Putamen (tissue), 1 donor: ENCODE data around the gene COBLL1.
"Not testable (repeated sequence)": the region's sequence is repeated elsewhere in the genome, so short reads cannot be mapped to it uniquely, and the experiment has no call there.

Source experiments
- DNase-seq: peaks from one replicate; pipeline ENCODE4 v3.0.0-alpha.2; 2016; ENCODE audit warnings: low spot score

COBLL1 gene

DNA sequence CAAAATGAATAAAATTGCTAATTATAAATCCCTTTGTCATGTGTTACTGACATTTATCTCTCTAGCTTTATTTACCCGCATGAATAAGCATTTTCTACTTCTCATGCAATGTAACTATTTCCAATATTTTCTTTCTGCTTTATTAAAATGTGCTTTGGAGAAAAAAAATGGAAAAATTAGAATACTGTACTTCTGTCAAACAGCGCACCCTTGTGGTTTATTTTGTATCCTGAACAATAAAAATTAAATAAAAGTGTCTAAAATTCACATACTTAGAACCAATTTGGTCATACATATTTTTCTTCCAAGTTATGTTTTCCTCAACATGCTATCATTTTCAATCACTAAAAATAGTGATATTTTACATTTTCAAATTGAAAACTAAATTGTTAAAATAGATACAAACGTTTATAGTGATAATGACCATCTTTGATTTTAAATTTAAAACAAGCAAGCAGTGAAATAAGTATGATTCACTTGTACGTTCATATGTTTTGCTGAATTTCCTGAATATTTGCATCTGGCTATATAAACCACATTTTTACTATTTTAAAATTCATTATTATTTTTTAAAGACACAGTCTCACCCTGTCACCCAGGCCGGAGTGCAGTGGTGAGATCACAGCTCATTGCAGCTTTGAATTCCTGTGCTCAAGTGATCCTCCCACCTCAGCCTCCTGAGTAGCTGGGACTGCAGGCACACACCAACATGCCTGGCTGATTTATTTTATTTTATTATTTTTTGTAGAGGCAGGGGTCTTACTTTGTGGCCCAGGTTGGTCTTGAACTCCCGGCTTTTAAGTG lies 124.4 kb downstream of the COBLL1 start:
- DNase-seq = no peak

DNA sequence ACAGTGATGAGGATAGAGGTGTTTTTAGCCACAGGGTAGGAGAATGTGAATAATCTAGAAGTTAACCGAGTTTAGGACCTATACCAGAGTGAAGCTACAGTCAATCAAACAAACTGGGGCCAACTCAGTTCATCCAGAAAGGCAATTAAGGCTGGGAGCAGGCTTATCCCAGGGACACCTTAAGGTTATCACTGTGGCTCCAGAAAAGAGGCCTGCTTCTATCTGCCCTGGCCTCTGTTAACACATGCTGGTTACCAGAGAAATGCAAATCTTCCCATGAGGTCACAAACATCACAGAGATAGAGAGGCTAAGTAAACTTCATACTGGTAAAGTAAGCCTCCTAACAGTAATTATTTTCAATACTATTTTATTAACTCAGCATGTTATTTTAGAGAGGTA lies 127.2 kb downstream of the COBLL1 start:
- no peak for DNase-seq

DNA sequence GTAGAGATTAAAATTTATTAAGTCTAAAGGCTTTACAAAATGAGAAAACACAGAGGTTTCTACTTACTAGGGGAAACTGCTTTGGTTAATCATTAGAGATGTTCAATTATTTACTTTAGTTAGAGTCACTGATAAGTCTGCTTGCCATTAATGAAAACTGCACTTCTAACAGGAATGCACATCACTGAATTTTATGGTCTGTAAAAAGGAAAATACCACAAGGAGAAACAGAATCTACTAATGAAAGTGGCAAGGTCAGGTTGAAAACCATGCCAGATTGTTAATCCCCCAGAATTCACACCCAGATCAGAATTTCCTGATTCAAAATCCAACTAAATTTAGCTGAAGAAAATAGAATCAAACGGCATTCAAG lies 129.9 kb downstream of the COBLL1 start:
- no peak for DNase-seq

DNA sequence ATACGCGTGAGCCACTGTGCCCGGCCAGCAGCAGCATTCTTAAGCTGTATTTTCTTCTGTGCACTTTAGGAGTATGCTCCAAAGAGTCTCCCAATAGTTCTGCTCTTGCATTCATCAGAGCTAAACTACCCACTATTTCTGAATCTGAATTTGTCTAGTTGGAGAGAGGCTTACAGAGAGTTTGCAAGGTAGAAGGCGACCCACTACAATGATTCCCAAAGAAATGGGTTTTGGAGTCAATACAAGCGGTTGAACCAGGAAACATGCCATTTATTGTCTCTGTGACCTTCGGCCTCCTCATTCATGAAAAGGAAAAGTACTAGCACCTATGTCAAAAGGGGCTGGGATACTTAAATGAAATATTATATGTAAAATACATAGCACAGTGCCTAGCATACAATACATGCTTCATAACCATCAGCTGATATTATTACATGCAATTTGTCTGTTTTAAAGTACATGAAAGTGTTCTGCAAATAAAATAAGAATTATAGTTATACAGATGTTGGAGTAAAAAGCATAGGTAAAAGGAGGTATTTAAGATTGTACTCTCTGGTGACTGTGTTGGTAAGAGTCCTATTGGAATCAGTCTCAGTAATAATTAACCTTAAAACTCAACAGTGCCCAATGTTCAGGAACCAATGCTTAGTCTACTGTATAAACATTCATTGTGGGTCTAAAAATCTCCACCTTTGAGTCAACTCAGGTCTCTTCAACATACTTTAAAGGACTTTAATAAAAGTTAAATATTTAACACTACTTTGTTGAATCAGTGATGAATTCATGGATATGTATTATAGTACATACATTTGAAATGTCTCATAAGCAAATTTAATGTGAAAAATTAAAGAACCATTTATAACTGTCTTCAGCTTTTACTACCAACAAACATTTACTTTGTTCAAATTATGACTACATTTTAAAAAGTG lies 130.5 kb downstream of the COBLL1 start:
- DNase-seq = no peak

DNA sequence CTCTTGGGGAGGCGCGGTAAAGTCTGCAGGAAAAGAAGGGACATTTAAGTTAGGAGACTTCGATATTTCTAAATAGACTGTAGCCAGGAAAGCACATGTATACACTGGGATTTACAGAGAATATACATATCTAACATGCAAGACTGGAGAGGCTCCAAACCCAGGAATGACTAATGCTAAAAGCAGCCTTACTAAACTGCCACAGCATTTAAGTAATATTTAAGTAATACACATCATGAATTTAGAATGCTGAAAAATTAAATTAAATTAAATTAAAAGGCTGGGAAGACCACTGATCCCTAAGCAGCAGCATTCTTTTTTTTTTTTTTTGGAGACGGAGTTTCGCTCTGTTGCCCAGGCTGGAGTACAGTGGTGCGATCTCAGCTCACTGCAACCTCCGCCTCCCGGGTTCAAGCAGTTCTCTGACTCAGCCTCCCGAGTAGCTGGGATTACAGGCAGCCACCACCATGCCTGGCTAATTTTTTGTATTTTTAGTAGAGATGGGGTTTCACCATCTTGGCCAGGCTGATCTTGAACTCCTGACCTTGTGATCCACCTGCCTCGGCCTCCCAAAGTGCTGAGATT lies 131.3 kb downstream of the COBLL1 start:
- not testable (repeated sequence) for DNase-seq

DNA sequence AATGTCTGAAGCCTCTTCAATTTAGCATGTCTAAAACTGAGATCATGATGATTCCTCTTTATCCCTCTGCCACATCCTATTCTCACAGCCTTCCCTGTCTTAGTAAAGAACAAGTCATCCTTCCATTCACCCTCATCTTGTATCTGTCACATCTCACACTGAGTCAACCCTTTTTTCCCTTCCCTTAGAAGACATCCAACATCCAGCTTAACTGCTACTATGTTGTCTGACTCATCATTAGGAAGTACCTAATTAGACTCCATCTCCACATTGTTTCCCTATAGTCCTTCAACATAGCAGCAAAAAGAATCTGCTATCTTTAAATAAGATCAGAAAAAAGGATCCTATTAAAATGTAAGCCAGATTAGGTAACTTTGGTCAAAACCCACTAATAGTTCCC lies 135.1 kb downstream of the COBLL1 start:
- no peak for DNase-seq

DNA sequence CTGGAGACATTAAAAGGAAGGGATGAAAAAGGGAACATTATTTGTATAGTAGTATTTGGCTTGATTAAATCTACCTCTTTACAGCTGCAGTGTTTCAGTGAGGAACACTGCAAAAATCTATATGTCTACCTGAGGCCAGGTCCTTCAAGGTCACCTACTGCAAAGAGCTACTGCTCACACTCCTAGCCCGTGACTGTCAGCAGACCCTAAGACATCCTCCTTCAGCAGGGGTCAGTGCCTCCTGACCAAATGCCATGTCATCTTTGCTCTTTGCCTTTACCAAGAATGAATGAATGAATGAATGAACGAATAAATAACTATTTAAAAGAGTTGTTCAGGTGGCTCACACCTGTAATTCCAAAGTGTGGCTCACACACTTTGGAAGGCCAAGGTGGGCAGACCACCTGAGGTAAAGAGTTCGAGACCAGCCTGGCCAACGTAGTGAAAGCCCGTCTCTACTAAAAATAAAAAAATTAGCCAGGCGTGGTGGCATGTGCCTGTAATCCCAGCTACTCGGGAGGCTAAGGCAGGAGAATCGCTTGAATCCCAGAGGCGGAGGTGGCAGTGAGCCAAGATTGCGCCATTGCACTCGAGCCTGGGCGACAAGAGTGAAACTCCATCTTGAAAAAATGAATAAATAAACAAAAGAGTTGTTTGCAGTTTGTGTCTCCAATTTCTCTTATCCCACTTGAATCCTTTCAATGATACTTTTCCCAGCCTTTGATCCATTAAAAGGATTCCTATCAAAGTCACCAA lies 136.0 kb downstream of the COBLL1 start:
- DNase-seq = no peak

DNA sequence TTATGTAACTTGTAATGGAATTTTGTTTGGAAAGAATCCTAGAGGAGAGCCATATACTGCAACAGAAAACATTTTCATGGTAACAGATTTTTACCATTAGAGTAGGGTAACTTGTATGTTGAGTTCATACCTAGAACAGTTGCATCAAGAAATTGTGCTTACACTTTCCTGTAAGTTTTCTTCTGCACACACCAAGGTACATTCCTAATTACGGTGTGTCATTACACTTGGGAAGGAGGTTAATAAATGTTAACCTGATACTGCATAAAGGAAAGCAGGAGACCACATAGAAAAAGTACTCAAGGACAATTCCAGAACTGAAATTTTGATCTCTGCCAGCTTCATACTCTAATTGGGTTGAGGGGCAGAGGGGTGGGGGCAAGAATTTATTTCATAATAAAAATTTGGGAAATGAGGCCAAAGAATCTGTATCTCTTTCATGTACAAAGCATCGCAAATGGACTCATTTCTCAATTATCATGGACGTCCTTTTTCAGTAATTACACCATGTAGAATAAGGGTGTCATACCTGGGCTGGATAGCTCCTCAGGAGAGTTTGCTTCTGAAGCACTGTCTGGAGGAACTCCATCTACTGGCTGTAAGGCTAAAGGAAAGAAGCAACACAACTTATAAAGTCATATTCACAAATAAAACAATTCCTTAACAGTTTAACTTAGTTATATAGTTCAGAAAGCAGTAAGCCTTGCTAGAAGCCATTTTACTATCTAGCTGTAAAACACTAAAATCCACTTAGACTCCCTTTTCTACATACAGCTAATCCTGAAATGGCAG lies 137.5 kb downstream of the COBLL1 start:
- no peak for DNase-seq

DNA sequence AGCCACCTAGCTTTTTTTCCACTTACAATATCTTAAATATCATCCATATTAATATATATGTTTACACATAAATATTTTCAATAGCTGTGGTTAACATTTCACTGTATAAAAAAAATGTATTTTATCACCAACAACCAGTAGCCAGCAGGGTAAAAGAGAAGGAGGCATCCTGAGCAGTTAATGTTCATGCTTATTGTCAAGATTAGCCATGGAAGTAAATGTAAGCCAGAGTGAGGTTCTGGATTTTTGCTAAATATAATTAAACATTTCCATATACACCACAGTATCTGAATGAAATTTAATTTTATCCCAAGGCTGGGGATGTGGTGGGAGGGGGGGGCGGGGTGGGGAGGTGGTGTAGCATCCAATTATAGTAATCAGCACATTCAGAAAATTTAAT lies 140.1 kb downstream of the COBLL1 start:
- DNase-seq = no peak

DNA sequence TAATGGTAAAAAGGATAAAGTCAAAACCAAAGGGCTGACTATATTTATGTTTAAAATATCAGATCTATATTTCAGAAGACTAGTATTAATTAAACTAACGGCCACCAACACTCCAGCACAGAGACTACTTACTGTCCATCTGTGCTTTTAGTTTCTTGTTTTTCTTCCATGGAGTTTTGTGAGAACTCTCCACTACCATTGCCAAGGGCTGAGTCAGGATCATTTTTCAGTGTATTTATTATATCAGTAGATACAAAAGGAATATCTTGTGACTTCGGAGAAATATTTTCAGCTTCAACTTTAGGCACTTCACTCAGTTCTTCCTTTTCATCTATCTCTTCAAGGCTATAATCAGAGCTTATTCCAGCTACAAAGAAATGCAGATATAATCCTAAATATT lies 141.2 kb downstream of the COBLL1 start:
- DNase-seq = no peak

DNA sequence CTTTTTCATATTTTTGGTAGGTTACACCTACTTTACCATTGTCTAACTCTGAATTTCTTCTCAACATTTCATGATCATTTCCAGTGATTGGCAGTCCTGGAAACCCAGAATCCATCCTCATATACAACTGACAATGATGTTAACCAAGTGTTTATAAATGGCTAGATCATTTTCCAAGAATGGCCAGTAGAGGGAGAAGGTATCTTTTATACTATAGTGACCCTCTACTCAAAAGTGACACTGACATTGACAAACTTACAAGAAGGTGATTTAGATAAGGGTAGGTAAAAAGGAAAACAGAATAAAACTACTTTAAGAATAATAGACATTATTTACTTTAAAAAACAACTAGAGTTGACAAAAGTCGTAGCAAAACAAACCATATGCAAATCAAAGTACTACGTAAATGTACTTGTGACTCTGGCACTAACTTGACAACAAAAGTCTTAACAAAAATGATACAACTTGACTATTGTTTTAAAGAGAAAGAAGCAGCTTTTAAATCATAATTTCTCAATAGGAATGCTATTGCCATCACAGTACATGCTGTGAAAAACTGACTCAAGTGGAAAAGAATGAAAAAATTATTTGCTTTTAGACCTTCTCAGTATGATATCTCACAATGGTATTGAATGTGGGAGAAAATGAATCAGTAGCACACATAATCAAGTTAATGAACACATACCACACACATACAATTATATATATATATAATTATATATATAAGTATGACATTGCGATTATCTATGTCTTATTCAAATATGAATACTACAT lies 143.7 kb downstream of the COBLL1 start:
- DNase-seq = no peak

DNA sequence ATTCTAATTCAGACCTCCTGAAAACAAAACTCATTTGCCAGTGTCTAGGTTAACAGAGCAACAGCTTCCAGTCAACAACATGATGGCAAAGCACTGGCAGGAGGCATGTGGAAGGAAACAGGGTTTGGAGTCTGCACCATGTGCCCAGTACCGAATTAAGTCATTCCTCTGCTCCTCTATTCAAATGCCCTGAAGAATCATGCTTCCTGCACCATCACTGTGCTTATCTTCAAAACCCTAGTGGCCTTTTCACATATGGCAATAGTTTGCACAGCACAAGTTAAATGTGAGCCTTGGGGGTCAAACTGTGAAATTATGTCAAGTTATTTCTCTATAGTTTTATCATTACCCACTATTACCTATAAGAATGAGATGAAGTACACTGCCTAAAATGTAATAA lies 145.0 kb downstream of the COBLL1 start:
- DNase-seq = no peak

DNA sequence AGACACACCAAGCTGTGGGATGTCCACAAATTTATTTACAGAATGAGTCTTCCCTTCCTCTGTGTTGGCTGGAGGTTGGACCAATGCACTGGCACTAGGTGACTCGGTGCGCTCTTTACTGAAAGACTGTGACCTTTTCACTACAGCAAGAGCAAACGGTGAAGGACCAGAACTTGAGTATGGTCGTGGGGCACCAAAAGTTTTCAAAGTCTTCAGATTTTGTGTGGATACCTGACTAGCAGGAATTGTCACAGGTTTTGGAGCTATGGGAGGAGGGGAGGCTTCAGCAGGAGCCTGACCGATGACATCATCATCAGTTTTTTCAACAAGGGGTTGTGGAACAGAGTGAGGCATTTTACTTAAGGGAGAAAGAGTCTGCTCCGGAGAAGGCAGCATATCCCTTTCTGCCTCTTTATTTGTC lies 147.3 kb downstream of the COBLL1 start:
- DNase-seq = no peak

DNA sequence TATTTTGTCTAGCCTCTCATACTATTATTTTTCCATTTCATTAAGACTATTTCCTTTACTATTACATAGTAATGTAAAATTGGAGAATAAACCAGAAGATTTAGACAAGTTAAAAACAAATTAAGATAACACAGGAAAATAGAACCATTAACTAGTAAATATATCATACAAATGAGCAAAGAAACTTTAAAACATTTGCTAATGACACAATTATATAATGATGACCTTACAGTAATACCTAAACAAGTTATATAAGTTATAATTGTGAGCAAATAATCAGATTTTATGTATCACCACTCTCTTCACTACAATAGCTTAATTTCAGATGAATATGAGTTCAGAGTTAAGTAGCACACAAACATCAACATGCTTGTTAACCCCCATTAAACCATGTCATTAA lies 147.8 kb downstream of the COBLL1 start:
- DNase-seq = no peak

DNA sequence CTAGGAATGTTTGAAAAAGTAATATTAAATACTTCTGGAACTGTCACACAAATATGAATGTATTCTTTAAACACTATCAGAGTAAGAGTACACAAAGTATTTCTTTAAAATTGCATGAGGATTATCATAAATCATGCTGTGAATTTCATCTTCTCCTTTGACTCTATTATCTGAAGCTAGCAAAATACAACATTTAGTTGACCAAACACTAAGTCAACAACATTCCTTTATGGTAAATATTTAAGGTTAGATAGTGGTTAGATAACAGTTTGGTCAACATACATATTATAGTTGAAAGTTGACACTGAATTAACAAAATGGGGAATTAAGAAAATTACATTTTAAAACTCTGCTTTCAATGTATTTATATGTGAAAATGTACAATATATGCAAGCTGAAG lies 148.2 kb downstream of the COBLL1 start:
- DNase-seq = no peak

DNA sequence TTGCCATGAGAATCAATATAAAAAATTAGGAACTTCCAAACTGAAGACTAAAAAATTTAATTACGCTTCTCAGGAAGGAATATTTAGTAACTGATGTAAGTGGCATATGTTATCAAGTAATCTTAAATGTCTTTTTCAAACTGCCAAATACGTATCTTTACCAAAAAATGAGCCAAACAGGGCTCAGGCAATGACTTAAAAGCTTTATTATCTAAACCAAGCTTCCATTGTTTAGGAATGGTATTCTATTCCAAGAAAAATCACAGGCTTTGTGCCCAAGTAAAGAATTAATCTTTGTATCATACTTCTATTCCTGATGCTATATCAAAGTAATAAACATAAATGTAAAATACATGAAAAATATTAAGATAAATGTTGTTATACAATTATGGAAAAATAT lies 148.7 kb downstream of the COBLL1 start:
- DNase-seq = no peak

DNA sequence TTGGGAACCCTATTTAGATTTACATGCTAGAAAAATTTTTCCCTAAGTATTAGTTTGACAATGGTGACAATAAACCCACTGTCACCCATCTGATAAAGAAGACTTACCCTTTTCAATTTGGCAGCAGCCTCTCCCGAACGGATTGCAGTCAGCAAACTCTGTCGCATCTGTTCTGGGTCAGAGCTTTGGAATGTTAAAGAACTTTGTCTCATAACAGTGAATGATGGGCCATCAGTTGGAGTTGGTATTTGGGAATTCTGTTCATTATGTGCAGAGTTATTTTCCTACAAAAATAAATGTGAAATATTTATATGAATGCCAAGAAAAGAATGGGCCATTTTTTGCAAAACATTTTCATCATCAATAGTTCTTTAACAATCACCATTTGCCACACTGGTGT lies 149.5 kb downstream of the COBLL1 start:
- DNase-seq = no peak

DNA sequence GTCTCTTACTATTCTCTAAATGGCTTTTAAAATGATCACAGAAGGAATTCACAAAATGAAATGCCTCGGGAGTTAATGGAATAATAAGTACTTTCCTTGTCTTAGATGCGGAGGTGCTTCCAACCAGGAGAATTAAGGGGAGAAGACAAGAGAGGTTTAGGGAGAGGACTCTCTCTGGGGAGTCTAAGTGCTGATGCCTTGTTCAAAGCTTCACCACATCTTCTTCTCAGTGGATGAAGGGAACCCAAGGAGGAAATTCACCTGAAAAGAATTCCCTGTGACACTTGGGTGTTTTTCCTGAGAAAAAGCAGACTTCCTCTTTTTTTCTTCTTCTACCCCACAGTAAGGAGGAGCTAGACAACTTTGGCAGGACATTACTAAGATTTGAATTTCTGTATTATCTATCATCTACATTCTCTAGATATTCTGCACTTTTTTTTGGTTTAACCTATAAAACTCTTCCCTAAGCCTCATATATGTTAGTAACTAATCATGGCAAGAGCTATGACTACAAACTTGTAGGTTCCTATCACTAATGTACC lies 150.2 kb downstream of the COBLL1 start:
- no peak for DNase-seq

DNA sequence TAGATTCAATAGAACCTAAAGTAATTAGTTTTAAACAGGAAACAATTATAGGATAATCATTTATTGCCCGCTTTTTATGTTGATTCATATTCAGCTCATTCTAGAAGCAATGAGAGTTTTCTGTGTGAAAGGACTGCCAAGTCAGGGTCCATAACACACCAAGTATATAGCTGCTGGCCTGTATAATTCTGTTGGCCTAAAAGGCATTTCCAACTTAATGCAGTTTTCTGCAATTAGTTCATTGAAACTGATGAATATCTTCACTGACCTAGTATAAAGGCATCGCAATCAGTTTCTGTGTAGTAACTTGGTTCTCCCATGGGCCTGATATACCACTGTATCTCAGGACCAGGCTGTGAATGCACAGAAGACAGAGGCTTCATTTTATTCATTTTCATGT lies 151.3 kb downstream of the COBLL1 start:
- no peak for DNase-seq

DNA sequence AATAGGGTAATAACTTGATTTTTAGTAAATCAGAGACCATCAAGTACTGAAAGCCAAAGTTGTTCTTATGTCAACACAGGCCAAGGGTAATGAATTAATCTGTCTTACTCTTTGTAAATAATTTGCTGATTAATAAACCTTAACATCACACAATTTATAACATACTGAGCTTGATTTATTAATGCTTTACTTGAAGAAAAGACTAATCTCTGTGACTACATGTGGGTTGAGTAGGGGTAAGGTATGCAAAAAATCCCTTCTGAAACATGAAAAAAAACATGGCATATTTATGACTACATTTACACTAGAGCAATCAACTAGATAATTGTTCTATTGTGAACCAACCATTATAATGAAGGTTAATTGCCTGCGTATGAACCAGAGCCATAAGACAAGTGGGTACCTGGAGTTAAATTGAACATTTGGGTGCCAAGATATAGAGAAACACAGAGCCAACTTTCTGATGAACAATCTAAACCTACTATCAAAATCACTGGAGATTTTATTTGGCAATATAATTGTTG lies 152.7 kb downstream of the COBLL1 start:
- DNase-seq = no peak
